B cell (primary cell): ENCODE data around the gene ARHGEF3.

Experiments used
- CTCF ChIP-seq: fragments of 200-600 bp; IDR thresholded peaks from one replicate; pipeline ENCODE4 v1.8.0; 2022; ENCODE audit warnings: antibody characterized with exemption, mild to moderate bottlenecking
- EZH2 ChIP-seq: IDR thresholded peaks from 2 replicates; pipeline ENCODE4 v1.6.1; 2012; ENCODE audit warnings: borderline replicate concordance, low read depth, mild to moderate bottlenecking, moderate library complexity, low read length; ENCODE audit not compliant: insufficient read depth, poor library complexity, severe bottlenecking

- TF ChIP-seq EZH2: no peak
- TF ChIP-seq CTCF: no peak
Measured at GRCh38 chr3:56782906-56783305, 18.8 kb downstream of the ARHGEF3 start.
